ENCODE measurements around the gene PPP2R2C.
A peak's percentile ranks its signal among the peaks of the same experiment; 100 is the strongest.

The PPP2R2C gene

DNA sequence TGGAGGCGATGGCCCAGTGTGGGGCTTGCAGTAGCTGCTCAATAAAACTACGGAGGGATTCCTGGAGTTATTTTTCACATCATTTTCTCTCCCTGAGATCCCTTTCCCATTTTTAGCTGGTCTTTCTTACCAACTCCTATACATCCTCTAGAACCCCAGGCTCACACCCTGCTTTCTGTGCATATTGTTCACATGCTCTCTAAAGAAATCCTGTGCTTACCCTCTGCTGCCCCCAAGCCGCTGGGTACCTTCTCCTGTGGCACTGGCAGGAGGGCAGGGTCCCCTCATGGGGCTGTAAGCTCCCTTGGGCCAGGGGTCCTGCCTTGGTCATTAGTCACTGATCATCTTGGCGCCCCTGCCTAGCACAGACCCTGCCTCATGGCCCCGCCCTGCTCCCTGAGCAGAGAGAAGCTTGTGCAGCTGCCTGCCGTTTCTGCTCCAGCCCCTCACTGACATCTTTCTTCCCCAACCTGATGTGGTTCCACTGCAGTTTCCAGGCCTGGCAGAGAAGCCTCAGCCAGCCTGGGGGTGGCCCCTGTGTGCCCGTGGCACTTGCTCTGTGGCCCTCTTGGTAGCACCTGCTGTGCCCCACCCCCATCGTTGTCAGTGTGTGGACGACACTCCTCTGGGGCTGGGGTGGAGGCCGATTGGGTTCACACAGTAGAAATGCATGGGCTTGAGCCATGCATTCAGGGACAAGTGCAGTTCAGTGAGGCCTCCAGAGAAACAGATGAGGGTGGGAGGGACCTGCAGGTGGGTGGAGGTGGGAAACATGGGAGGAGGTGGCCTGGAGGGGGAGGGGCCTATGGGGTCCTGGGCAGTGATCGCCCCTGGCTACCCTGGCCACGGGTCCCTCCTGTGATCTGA, 133.2 kb downstream of the PPP2R2C start:
- no peak for DNase-seq

DNA sequence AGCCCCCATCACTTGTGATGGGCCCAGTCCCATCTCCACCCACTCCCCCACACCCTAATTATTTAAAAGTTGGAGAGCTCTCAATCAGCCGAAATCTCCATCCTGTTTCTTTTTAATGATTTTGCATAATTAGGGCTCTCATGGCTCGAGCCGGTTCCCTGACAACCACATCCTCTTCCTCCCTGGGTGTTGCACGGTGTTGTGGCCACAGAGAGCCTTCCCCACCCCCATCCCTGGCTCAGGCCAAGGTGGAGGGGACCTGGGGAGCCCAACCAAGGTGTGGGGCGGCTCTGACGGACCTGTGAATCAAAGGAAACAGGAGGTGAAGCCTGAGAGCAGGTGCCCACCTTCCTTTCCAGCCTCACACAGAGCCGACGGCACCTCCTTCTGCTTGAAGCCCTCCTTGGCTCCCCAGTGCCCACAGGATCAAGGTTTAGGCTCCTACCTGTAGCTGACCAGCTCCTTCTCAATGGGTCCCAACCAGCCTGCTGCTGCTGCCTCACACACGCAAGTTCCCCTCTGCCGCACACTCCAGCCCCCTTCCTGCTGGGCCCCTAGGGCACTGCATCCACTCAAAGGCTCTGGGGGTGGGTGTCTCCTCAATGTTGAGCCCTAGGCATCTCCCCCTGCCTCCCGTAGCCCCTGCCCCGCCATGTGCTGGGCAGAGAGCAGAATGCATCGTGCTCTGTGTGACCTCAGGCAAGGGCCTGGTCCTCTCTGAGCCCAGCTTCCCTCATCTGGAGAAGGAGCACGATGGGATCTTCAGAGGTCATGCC, 134.1 kb downstream of the PPP2R2C start:
- DNase-seq: no peak

DNA sequence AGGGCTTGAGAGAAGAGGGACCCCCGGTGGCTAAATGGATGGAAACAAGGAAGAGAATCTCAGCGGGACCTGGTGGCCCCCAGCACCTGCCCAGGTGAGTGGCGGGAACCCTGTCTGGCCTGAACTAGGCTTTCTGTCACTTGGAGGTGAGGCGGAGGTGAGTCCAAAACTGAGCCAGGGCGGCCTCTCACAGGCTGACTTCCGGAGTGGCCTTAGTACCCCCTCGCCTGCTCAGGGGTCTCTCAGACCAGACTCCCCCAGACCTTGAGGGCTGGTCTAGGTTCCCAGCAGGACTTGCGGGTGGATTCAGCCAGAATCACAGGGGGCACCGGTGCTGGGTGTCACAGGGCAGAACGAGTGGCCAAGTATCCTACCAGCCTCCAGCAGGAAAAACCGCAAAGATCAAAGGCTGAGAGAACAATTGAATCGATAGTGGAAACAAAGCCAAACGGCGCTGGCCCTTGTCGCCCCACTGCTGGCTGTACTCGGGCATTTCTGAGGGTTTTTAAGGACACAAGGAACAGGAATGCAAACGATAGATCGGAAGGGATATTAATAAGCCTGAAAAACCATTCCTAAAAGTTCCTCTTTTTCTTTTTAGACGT, 135.0 kb downstream of the PPP2R2C start:
- no peak for DNase-seq

DNA sequence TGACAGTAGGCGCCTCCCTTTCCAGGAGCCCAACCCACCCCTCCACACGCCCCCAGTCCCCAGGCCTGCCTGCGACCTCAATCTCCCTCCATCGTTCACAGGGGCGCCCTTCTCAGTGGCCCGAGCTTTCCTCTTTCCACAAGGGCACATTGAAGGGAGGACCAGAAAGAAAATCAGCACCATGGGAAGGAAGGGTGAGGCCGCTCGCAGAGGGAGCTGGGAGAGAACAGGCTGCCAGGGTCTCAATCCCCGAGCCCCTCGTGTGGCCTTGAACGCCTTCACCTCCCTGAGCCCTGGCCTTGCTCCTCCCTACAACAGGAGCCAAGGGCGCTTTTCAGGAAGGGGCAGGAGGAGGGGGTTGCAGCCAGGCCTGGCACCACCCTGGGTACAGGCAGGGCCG, 136.2 kb downstream of the PPP2R2C start:
- DNase-seq: no peak

DNA sequence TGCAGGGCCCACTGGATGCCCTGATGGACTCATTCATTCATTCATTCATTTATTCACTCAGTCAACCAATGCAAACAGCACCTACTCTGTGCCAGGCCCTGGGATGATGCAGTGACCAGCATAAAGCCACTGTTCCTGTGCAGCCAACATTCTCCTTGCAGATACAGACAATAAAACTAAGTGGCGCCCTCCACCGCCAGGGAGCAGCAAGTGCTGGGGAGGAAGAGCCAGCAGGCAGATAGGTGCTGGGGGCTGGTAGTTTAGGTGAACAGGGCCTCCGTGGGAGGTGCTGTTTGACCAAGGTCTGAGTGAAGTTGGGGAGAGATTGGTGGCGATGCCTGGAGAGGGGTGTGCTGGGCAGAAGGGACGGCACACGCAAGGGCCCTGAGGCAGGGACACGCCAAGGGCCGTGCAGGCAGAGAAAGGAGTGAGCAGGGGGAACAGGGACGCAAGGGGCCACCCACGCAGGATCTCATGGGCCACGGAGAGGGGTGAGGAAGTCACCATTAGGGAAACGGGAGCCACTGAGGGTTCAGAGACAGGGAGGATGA, 137.3 kb downstream of the PPP2R2C start:
- DNase-seq: no peak

DNA sequence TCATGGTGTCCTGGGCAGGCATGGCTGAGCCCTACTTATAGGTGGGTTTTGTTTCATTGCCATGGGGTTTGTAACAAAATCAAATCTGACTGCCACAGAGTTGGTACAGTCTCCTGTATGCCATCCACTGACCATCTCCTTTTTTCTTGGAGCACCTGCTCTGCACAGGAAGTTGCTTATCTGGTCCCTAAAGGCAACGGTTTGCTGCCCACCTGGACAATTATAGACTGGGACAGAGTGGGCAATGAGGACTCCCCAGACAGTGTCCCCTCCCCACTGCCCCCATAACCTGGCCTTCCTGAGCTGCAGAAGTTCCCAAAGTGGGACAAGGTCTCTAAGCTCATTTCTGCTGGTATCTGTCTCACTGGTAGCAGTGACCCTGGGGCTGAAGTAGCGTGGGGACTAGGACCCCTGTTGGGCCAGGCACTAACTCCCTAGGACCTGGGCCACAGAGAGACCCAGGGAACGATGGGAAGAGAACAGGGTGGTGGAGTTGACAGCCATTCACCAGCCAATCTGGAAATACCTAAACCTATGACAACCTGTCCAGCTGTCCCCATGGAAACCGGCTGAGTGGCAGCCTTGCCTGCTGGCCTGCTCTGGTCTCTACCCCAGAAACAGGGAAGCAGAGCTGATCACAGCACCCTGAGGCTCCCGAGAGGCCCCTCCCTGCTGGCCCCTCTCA, 138.1 kb downstream of the PPP2R2C start:
- DNase-seq: no peak

DNA sequence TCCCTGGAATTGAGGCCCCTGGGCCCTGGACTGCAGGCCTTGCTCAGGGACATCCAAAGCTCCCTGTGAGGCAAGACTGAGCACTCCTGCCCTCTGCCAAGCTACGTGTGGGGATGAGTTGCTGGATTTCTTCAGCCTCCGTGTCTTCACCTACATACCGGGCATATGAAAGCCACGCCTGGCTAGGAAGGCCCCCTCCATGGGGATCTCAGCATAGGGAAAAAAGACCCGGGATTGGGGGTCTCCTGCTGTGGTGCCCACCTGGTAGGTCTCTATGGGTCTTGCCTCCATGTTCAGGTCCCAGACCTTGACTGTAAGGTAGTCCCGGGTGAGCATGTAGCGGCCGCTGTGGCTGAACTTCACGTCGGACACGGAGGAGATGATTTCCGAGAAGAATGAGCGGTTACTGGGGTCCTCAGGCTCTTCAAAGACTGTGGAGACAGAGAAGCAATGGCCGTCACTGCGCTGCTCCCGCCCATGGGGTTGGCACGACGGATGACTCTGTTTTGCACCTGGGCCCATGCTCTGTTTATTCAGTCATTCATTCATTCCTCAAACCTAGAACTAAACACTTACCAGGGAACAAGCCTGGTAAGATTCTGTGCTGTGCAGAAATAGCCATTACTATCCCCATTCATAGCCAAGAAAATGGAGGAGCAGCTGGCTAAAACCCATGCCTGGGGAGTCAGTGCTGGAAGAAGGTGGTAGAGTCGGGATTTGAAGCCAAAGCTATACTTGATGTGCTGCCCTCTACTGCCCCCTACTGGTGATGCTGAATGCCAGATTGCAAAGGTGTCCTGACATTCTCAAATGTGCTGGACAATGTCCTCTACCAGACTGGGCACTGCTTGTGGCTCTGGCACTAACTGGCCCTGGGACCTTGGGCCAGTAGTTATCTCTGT, 138.9 kb downstream of the PPP2R2C start:
- DNase-seq: no peak

DNA sequence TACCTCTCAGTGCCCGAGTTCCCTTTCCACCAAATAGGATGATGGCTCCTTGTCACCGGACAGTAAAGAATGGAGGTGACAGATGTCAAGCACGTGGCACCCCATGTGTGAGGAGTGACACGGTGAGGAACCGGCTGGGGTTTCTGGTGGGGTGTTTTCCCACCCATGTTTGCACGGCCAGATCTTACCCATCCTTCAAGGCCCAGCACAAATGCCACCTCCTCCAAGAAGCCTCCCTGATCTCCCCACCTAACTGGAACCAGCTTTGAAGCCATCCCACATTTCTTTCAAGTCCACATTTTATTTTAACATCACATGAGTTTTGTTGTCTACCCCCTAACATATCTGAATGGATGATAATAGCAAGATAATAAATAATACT, 139.8 kb downstream of the PPP2R2C start:
- no peak for DNase-seq

DNA sequence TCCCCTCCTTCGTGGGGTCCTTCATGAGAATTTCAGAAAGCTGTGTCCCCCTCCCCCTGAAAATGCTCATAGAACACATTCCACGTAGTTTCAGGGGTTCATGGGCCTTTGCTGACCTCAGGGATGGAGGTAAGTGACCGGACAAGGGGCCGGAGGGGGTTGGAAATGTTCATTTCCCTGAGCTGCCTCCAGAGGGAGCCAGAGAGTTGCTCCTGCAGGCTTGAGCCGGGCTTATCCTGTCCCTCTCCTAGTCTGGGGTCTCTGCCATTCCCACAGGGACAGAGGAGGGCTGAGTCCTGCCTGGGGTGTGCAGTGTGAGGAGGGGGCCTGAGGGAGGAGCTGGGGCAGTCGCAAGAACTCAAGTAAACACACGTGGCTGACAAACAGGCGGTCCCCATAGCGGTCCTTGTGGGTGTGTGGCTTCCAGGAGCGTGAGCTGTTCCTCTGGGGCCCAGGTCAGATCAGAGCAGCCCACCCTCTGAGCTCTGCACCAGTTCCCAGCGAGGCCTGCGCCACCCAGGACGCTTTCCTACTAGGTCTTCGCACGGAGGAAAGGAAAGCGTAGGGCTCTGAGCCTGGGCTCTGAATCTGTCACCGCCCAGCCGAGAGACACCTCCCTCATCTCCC, 140.3 kb downstream of the PPP2R2C start:
- DNase-seq: no peak

DNA sequence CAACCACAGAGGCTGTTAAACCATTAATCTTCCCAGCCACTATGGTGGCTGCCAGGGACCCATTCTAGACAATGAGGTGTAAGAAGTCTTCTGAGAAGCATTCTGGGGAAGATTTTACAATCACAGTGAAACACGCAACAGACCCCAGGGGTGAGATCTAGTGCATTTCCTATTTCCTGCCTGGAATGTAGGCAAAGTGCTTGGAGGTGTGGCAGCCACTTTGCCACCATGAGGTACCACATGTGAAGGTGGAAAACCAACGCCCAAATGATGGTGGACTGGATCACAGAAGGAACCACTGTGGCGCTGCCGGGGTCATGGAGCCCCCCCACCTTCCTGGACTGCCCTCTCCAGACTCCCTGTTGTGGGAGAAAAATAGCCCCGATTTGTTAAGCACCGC, 140.9 kb downstream of the PPP2R2C start:
- DNase-seq: no peak

DNA sequence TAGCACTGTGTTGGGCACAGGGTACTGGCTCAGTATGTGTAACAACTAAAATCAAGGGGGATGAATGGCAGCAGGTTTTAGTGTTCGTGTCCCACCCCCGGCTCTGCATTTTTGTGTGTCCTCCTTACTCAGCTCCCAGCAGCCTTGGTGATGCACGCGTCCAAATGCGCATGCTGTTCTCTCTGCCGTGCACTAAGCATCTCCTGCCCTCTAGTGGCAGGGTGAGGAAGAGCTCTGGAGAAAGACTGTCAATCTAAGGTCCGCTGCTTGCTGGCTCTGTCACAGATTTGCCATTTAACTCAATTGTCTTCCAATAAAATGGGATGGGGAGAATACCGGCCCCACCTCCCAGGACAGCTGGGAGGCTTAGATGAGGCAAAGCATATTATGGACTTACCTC, 141.4 kb downstream of the PPP2R2C start:
- no peak for DNase-seq

DNA sequence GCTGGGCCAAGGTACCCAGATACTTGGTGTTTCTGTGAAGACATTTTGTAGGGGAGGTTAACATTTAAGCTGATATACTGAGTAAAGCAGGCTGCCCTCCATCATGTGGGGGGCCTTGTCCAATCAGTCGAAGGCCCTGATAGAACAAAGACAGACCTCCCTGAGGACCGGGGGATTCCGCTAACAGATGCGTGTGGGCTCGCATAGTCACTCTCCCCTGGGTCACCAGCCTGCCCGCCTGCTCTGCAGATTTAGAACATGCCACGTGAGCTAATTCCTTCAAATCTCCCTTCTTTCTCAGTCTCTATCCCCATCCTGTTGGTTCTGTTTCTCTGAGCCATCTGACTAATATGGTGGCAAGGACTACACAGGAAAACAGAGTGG, 142.0 kb downstream of the PPP2R2C start:
- no peak for DNase-seq

DNA sequence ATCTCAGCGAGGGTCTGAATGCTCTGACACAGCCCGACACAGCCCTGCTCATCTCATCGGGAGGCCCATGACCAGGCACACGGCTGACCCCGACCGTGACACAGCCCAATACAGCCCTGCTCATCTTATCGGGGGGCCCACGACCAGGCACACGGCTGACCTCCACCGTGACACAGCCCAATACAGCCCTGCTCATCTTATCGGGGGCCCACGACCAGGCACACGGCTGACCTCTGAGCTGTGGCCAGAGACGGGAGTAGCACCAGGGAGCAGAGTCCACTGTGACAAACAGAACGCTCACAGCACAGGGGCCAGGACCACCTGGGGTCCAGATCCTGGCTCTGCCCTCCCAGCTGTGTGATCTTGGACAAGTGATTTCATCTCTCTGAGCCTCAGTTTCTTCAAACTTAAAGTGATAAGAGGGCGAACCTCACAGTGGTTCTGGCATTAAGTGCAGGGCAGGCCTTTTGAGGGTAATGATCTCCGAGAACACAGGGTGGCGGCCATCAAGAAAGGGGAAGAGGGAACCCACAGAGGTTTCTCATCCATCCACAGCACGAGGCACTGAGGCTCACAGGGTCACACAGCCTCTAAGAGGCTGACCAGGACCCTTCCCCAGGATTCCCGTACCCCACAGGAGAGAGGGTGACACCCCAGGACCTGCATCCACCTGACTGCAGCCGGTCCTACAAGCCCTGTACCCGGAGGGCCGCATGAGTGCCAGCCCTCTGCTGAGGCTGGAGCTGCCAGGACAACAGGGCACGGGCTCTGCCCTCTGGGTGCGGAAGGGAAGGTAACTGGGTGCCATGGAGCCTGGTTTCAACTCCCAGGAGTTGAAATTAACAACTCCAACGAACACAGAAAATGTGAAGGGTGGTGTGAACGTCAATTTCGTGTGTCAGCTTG, 142.7 kb downstream of the PPP2R2C start:
- no peak for DNase-seq

DNA sequence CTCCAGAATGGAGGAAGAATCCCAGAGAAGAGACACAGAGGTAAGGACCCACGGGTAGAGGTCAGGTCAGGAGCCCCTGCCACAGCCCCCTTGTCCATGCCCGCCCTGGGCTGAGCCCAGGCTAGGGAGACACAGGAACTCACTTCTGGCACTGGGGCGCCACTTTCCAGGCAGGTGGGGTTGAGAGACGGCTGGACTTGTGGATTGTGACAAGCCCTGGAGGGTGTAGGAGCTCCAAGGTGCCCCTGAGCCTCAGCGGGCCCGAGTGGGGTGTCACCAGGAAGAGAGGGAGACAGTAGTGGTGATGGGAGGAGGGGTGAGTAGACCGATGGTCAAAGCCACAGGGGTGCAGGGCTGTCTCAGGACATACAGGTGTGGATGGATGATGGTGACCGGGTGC, 143.9 kb downstream of the PPP2R2C start:
- no peak for DNase-seq

DNA sequence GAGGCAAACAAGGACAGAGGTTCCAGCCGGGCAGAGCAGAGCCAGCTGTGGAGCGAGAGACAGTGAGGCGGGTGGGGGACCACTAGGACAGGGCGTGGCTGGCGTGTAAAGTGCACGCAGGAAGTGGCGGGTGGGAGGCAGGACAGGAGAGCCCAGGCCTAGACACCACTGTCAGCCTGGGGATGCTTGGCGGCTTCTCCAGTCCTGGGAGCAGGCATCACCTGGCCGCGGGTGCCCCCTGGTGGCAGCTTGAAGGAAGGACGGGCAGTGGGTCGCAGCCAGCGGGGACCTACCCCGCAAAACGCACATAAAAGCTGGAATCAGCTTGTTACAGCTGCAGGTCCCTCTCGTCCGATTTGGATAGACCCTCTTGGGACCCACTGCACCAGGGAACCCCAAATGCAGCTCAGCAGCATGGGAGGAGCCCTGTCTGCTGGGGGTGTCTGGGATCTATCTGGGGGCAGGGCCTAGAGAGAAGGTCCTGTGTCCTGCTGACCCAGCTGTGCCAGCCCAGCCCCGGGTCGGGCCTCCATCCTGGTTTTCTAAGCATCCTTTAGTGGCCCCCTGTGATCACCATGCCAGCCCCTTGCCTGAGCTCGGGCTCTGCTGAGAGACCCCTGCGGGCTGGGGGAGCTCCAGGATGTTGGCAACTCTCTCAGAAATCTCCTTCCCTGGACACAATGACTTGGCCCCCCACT, 145.0 kb downstream of the PPP2R2C start:
- DNase-seq: peak; percentile 68

DNA sequence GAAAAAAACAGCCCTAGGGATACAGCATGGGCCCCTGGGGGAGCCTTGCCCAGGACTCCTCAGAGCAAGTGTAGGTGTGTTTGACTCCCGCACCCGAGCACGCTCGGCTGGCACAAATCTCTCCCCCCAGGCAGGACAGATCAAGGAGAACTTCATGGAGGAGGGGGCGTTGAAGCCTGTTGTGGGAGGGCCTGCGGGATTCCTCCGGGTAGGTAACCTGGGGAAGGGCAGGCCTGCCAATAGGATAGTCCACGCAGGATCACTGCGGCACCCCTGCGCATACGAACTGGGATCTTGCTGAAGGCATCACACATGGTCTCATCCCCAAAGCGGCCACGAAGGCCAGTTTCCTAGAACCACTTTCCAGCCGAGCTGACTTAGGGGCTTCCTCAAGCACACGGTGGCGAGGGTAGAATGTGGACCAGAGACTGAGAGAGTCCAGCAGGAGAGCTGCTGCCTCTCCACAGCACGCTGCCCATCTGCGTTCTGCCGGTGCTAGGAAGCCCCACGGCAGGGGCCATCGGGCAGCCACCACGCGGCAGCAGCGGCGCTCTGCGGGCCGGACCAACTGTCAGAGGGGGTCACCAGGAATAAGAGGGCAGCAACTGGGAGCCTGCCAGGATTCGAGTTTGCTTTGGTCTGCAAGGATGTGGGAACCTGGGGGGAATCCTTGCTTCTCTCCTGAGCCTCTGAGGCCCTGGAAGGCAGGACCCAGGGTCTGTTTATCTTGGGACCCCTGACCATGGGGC, 145.9 kb downstream of the PPP2R2C start:
- DNase-seq: no peak

DNA sequence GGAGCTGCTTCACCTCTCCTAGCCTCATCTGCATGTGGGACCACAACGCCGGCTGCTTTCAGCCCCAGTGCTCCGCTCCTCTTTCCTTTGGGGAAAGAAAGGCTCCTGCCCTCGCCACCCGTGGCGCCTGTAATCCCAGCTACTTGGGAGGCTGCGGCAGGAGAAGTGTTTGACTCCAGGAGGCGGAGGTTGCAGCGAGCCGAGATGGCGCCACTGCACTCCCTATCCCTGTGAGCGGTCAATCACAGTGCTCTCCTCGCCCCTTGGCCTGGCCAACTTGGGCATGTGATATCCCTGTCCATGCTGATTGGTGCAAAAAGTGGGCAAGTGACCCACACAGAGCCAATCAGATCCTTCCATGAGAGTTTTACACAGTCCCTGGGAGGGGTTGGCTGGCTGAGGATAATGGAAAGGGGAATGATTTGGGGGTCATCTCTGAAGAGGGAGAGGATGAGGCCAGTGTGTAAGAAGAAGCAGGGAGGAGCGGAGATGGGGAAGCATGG, 146.6 kb downstream of the PPP2R2C start:
- DNase-seq: no peak

DNA sequence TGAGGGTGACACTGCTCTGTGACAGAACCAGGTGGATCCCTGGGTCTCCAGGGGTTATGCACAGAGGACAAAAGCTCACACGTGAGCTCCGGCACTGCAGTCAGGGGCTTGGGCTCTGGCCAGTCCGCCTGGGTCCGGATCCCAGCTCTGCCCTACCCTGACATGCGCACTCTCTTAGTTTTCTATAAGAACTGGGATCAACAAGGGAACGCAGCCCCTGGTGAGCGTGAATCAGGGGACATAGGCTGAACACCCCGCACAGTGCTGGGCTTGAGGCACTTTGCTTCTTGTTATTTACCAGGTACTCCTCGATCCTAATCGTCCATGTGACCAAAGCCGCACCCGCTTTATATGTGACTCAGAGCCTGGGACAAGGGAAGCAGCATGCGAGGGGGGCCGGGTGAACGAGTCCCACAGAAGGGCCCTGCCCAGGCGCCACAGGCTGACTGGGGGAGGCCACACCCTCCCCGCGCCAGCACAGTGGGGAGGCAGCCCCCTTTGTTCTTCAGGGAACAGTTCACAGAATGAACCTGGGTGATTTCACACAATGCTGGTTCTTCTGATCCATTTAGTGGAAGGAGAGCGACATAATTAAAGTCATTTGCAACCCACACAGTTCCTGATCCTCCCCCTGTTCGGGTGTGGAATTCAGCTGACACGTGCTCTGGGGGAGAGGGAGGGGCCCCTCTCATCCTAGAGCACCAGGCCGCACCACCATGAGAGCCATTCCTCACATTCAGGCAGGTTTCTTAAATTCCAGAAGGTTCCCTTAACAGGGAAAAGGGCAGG, 147.2 kb downstream of the PPP2R2C start:
- DNase-seq: no peak

Data from activated CD4-positive, alpha-beta T cell treated with anti-CD3 and anti-CD28 coated beads for 1 hour (primary cell).